K562 (cell line): ENCODE data around the gene CDC42BPB. TPM values are rescaled to one million over a fixed set of nuclear protein-coding genes. Genes with fewer than 3 reads are reported as not detected.

ENCODE experiments used
- ATAC-seq: fragments of 200-7000 bp; cut with Tn5 transposase; 3 replicates; pipeline ENCODE4 v1.9.1; 2020; ENCODE audit warnings: moderate library complexity
- BruUV-seq: library from RNA; stranded (reverse); fragments of 400-500 nt; replicated peaks from 2 replicates; lab custom pipeline; 2021; lab: Mats Ljungman, UMichigan
- CTCF ChIA-PET: fragments of 300-600 bp; formaldehyde crosslinking; extraction: SDS; loops from one replicate; lab custom pipeline; 2021; ENCODE audit warnings: low intra/inter-chr PET ratio; lab: Yijun Ruan, JAX
- POLR2A ChIA-PET: fragments of 300-600, 350-650 bp; sonication (Branson Sonifier 250); formaldehyde crosslinking; extraction: SDS; loops from one replicate; lab custom pipeline; 2021; ENCODE audit warnings: antibody characterized with exemption, inconsistent platforms; lab: Yijun Ruan, JAX
- DNase-seq, 4 experiments: peaks; one replicate each; pipeline versions ENCODE4 v3.0.0 to v3.0.0-alpha.2; 2011 to 2018; ENCODE audit warnings: low spot score in 3 of 4, mixed read lengths in 3 of 4; ENCODE audit errors: extremely low read depth in 1 of 4
- FAIRE-seq: peaks from 2 replicates; lab custom pipeline; 2011; peaks lifted over from hg19 to GRCh38; lab: Jason Lieb, UNC
- H2AFZ ChIP-seq: 2 replicates; pipeline ENCODE4 v1.6.0; 2011; ENCODE audit warnings: low read depth, low read length, control low read depth, inconsistent platforms
- H3K27ac ChIP-seq: fragments of 200-600 bp; 3 replicates; pipeline ENCODE4 v1.8.0; 2011; ENCODE audit warnings: low read depth, mild to moderate bottlenecking, control low read depth, inconsistent platforms, low read length, moderate library complexity, mixed read lengths; ENCODE audit errors: extremely low read depth
- H3K27me3 ChIP-seq, 2 experiments: fragments of 300-600 bp in 1 of 2; 2 replicates in 1 of 2; 3 replicates in 1 of 2; pipeline versions ENCODE4 v1.6.0 to v1.8.0; 2011; ENCODE audit warnings: inconsistent platforms in 2 of 2, low read length in 2 of 2, mild to moderate bottlenecking in 1 of 2, mixed read lengths in 1 of 2, moderate library complexity in 1 of 2; ENCODE audit not compliant: control insufficient read depth in 2 of 2, insufficient read depth in 2 of 2
- H3K36me3 ChIP-seq: fragments of 300-600 bp; 3 replicates; pipeline ENCODE4 v1.8.0; 2011; ENCODE audit warnings: mild to moderate bottlenecking, low read length, inconsistent platforms; ENCODE audit not compliant: control insufficient read depth, insufficient read depth
- H3K4me1 ChIP-seq, 2 experiments: fragments of 200-600 bp in 1 of 2; replicated peaks in 1 of 2; 2 replicates in 1 of 2; 3 replicates in 1 of 2; pipeline versions ENCODE4 v1.5.1 to v1.8.0; 2011; ENCODE audit warnings: inconsistent platforms in 2 of 2, low read length in 2 of 2, mild to moderate bottlenecking in 1 of 2, mixed read lengths in 1 of 2, moderate library complexity in 1 of 2; ENCODE audit not compliant: control insufficient read depth in 2 of 2, insufficient read depth in 2 of 2
- H3K4me2 ChIP-seq: 2 replicates; pipeline ENCODE4 v1.6.1; 2011; ENCODE audit warnings: low read length, control low read depth, inconsistent platforms, mixed read lengths; ENCODE audit not compliant: insufficient read depth
- H3K4me3 ChIP-seq: fragments of 200-600 bp; sonication (generic), shearing (Covaris generic); 2 replicates; pipeline ENCODE4 v1.5.1; 2016; ENCODE audit warnings: control low read depth, inconsistent platforms
- H3K79me2 ChIP-seq: fragments of 200-600 bp; 3 replicates; pipeline ENCODE4 v1.8.0; 2011; ENCODE audit warnings: low read length, inconsistent platforms; ENCODE audit not compliant: control insufficient read depth, insufficient read depth
- H3K9ac ChIP-seq, 2 experiments: 2 replicates each; pipeline versions ENCODE4 v1.6.0 to v1.6.1; 2011; ENCODE audit warnings: low read depth in 2 of 2, low read length in 2 of 2, control low read depth in 1 of 2, inconsistent platforms in 1 of 2, mild to moderate bottlenecking in 1 of 2, mixed read lengths in 1 of 2; ENCODE audit not compliant: insufficient read depth in 1 of 2
- H3K9me1 ChIP-seq: one replicate; pipeline ENCODE4 v1.6.0; 2011; ENCODE audit warnings: inconsistent platforms, mild to moderate bottlenecking, low read length, moderate library complexity; ENCODE audit not compliant: control insufficient read depth, insufficient read depth
- H3K9me3 ChIP-seq: replicated peaks from 2 replicates; pipeline ENCODE4 v1.5.1; 2011; ENCODE audit warnings: low read depth, low read length, inconsistent platforms; ENCODE audit not compliant: control insufficient read depth, insufficient read depth
- H4K20me1 ChIP-seq: replicated peaks from 2 replicates; pipeline ENCODE4 v1.6.1; 2011; ENCODE audit warnings: low read length, inconsistent platforms, mixed read lengths; ENCODE audit not compliant: control insufficient read depth, insufficient read depth
- CBX8 ChIP-seq: fragments of 200-600 bp; sonication (generic); IDR thresholded peaks from 2 replicates; pipeline ENCODE4 v1.6.1; 2012; ENCODE audit warnings: borderline replicate concordance, mixed run types, low read depth, mild to moderate bottlenecking, moderate library complexity, mixed read lengths, low read length, control low read depth, inconsistent platforms; ENCODE audit not compliant: poor library complexity, severe bottlenecking; ENCODE audit errors: extremely low read depth
- PHB2 ChIP-seq: fragments of 450-650 bp; IDR thresholded peaks from 2 replicates; pipeline ENCODE4 v1.6.1; 2017; ENCODE audit warnings: low read depth
- RCOR1 ChIP-seq, 2 experiments: IDR thresholded peaks; 2 replicates each; pipeline ENCODE4 v1.6.1; 2012; ENCODE audit warnings: low read depth in 2 of 2, low read length in 2 of 2, borderline replicate concordance in 1 of 2, improper control_type of control experiment in 1 of 2
- ZNF644 ChIP-seq: fragments of 200-800 bp; sonication (Bioruptor generic); IDR thresholded peaks from 2 replicates; pipeline ENCODE4 v1.6.1; 2016; ENCODE audit warnings: low read depth, missing genetic modification characterization, missing compliant biosample characterization
- WGBS: fragments of 100-300 bp; shearing (Covaris generic); methylation state at CpG from one replicate; pipeline ENCODE4 v1.1.6; 2016; ENCODE audit warnings: low coverage, mixed read lengths; ENCODE audit not compliant: insufficient coverage; ENCODE audit errors: missing lambda C conversion rate; 5-methylcytosine and 5-hydroxymethylcytosine counted together
- in situ Hi-C: fragments of 300-500 bp; cut with MboI; formaldehyde crosslinking; loops from 4 replicates; pipeline ENCODE4 v1.15.0; 2018; ENCODE audit warnings: inconsistent platforms, mixed read lengths
- intact Hi-C: fragments of 100-400 bp; cut with micrococcal nuclease; formaldehyde crosslinking; loops from 2 replicates; pipeline ENCODE4 v1.14.2; 2022
- polyA plus RNA-seq, 8 experiments: library from polyadenylated mRNA; depleted of rRNA in 4 of 8; stranded (reverse) in 5 of 8; unstranded in 3 of 8; fragments of >200 nt; fragmentation: Nextera tagmentation in 2 of 8; fragmentation: Illumina TruSeq in 1 of 8; extraction: Ambion mirVana in 2 of 8; extraction: Trizol in 1 of 8; gene quantifications; 2 replicates each; pipeline versions ENCODE4 v1.2.1 to v1.2.3, GENCODE V29; 2011 to 2014; ENCODE audit warnings: inconsistent platforms in 1 of 8, missing spikeins in 1 of 8
- total RNA-seq, 7 experiments: library from RNA; depleted of rRNA in 6 of 7; stranded (reverse); fragments of >200 nt in 6 of 7; fragmentation: Illumina TruSeq in 2 of 7; extraction: Trizol in 2 of 7; gene quantifications; 2 replicates each; pipeline versions ENCODE4 v1.2.1 to v1.2.3, GENCODE V29; 2011 to 2021; ENCODE audit warnings: low replicate concordance in 1 of 7

CDC42BPB gene
- total and polyA plus RNA-seq, 9 of the 15 experiments (the other 6 are each of a cell fraction or from before 2014, with no cell fraction given) = 0.07 to 24.3 (median 12.6) TPM

DNA sequence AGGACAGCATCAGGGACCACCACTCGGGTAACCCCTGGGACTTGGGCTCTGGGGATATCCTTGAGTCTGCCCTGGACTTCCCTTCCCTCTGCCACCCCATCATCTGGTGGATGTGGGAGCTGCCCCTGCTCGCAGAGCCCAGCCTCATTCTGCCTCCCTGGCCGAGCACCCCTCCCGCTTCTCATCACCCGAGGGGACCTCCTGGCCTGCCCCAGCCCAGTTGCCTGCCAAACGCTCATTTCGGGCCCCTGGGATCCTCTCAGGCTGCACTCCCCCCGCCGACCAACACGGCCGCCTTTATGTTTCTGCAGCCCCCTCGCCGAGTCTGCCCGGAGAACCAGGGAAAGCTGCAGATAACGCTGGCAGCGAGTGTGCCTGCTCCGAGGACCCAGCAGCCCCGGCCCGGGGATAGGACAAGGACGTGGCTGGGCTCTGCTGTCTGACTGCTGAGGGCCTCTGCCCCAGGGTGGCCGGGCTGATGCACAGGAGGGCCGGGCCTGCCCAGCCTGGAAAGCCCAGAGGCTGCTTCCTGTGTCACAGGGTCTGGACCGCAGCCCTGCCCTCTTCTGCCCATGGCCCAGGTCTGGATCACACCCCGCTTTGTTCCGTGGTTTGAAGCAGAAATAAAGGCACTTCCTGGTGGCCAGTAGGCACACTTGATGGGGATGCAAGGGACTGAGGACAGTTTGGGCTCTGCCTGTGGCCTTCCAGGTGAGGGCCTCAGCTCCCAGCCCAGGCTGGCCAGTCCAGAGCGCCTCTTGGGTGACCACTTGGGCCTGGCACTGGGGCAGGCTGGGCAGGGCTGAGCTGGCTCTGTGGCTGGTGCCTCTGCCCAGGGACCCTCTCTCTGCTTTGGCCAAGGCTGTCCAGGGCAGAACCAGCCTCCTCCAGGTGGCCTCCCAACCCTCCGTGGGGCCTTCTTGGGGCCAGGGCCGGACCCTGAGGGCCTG lies 32.3 kb upstream of the CDC42BPB start:
- Histone ChIP-seq H3K9me1 (no peaks in the 10 kb centered on the region), H2AFZ (no peak overlapping the region), H3K9me3 (no peaks in the 10 kb centered on the region), H3K79me2 (no peaks in the 10 kb centered on the region), H3K4me2 (no peak overlapping the region), H4K20me1 (no peaks in the 10 kb centered on the region), H3K36me3 (no peaks in the 10 kb centered on the region), H3K4me3 (no peak overlapping the region), H3K4me1 (peaks cover 8 to 75% of the 10 kb centered on the region in 2 experiments; a peak in 4 of 5 replicates), H3K27me3 (peaks cover 0 to 2% of the 10 kb centered on the region in 2 experiments; a peak in 1 of 5 replicates), H3K27ac (no peak overlapping the region), H3K9ac (no peak overlapping the region)
- FAIRE-seq (no peak), DNase-seq (no peak), ATAC-seq (no peak)
- CTCF ChIA-PET = no interaction called here
- POLR2A ChIA-PET = interaction anchor here (0.6 kb wide), 2 partner anchors 15 to 244 kb away, joined by 3 read pairs; partner anchors contain the start of gene EIF5
- intact Hi-C loops (no loop called here), in situ Hi-C loops (loop anchor here (10.0 kb wide), 1 partner anchor 445 kb away; no protein-coding TSS in a partner anchor)
- no peak for TF ChIP-seq CBX8
- TF ChIP-seq RCOR1 (IDR thresholded peaks at IDR 0.05; ENCODE audit: borderline replicate concordance in 1 of 2, low read depth in 2 of 2, low read length in 2 of 2) = no peak
- no peak for TF ChIP-seq PHB2
- no peak for TF ChIP-seq ZNF644
- WGBS = 60% methylated on average over 16 of the region's 28 CpGs
- no TSS peak for BruUV-seq
